Ishikawa (cell line): ENCODE data around the gene COL5A2.

ENCODE experiments used
- EGR1 ChIP-seq: IDR thresholded peaks from 2 replicates; pipeline ENCODE4 v1.6.1; 2012
- EP300 ChIP-seq: IDR thresholded peaks from 2 replicates; pipeline ENCODE4 v1.6.1; 2012; ENCODE audit warnings: borderline replicate concordance
- TF ChIP-seq, protein P1 (sequence below): IDR thresholded peaks from 2 replicates; pipeline ENCODE4 v1.6.1; 2012; ENCODE audit warnings: low read depth, mild to moderate bottlenecking

DNA sequence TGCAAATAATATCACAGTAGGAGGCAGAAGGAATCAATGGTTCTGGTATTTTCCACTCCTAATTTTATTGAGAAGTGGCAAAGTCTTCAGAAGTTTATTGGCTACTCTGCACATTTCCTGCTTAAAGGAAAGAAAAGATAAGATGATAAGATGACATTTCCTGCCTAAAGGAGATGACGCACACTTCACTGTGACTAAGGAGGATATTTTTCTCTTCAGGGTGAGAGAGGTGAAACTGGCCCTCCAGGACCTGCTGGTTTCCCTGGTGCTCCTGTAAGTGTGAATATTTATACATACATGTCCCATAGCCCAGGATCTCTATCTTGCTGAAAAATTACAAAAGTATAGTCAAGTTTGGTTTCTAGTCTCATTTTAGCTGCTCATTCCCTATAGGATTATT lies 177.5 kb downstream of the COL5A2 start:
- TF ChIP-seq EGR1 (no peak), EP300 (no peak)
- TF ChIP-seq, protein P1, sequence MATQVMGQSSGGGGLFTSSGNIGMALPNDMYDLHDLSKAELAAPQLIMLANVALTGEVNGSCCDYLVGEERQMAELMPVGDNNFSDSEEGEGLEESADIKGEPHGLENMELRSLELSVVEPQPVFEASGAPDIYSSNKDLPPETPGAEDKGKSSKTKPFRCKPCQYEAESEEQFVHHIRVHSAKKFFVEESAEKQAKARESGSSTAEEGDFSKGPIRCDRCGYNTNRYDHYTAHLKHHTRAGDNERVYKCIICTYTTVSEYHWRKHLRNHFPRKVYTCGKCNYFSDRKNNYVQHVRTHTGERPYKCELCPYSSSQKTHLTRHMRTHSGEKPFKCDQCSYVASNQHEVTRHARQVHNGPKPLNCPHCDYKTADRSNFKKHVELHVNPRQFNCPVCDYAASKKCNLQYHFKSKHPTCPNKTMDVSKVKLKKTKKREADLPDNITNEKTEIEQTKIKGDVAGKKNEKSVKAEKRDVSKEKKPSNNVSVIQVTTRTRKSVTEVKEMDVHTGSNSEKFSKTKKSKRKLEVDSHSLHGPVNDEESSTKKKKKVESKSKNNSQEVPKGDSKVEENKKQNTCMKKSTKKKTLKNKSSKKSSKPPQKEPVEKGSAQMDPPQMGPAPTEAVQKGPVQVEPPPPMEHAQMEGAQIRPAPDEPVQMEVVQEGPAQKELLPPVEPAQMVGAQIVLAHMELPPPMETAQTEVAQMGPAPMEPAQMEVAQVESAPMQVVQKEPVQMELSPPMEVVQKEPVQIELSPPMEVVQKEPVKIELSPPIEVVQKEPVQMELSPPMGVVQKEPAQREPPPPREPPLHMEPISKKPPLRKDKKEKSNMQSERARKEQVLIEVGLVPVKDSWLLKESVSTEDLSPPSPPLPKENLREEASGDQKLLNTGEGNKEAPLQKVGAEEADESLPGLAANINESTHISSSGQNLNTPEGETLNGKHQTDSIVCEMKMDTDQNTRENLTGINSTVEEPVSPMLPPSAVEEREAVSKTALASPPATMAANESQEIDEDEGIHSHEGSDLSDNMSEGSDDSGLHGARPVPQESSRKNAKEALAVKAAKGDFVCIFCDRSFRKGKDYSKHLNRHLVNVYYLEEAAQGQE = no peak
